SK-N-SH treated with all-trans-retinoic acid at 6 μM for 48 hours (cell line): ENCODE results near the gene PSMC3IP.

Experiments
- ATAC-seq: fragments of 200-7000 bp; cut with Tn5 transposase; 3 replicates; pipeline ENCODE4 v1.9.1; 2020; ENCODE audit warnings: mild to moderate bottlenecking, moderate library complexity
- ARNTL ChIP-seq: fragments of 450-650 bp; formaldehyde crosslinking; IDR thresholded peaks from 2 replicates; pipeline ENCODE4 v1.5.0; 2020; ENCODE audit warnings: low read depth, mild to moderate bottlenecking, moderate library complexity, borderline replicate concordance
- BACH2 ChIP-seq: fragments of 250-450 bp; sonication (Bioruptor Pico); IDR thresholded peaks from 2 replicates; pipeline ENCODE4 v1.9.0; 2021; ENCODE audit warnings: mild to moderate bottlenecking, borderline replicate concordance
- CSDC2 ChIP-seq: fragments of 250-450 bp; sonication (Bioruptor Pico); IDR thresholded peaks from 2 replicates; pipeline ENCODE4 v1.5.0; 2020; ENCODE audit warnings: mild to moderate bottlenecking, moderate library complexity
- ESRRG ChIP-seq: fragments of 250-450 bp; sonication (Bioruptor Pico); IDR thresholded peaks from 2 replicates; pipeline ENCODE4 v1.6.1; 2021; ENCODE audit warnings: mild to moderate bottlenecking
- GLIS3 ChIP-seq: fragments of 250-450 bp; sonication (Bioruptor Pico); IDR thresholded peaks from 2 replicates; pipeline ENCODE4 v1.5.0; 2020; ENCODE audit warnings: mild to moderate bottlenecking, moderate library complexity
- ISL1 ChIP-seq: fragments of 250-450 bp; sonication (Bioruptor Pico); IDR thresholded peaks from 2 replicates; pipeline ENCODE4 v2.1.2; 2022; ENCODE audit warnings: mild to moderate bottlenecking, moderate library complexity
- OSR1 ChIP-seq: fragments of 250-450 bp; sonication (Bioruptor Pico); IDR thresholded peaks from 2 replicates; pipeline ENCODE4 v1.8.0; 2022; ENCODE audit warnings: moderate library complexity, mild to moderate bottlenecking, inconsistent platforms
- RARB ChIP-seq: fragments of 250-450 bp; sonication (Bioruptor Pico); IDR thresholded peaks from 2 replicates; pipeline ENCODE4 v1.8.0; 2021; ENCODE audit warnings: mild to moderate bottlenecking, moderate library complexity
- SNAI2 ChIP-seq: fragments of 250-450 bp; sonication (Bioruptor Pico); IDR thresholded peaks from 2 replicates; pipeline ENCODE4 v1.5.0; 2020; ENCODE audit warnings: mild to moderate bottlenecking, moderate library complexity
- TCF4 ChIP-seq: fragments of 250-450 bp; sonication (Bioruptor Pico); IDR thresholded peaks from 2 replicates; pipeline ENCODE4 v1.8.0; 2021; ENCODE audit warnings: mild to moderate bottlenecking, moderate library complexity, borderline replicate concordance
- TOX ChIP-seq: fragments of 250-450 bp; sonication (Bioruptor Pico); IDR thresholded peaks from 2 replicates; pipeline ENCODE4 v1.8.0; 2021; ENCODE audit warnings: mild to moderate bottlenecking, moderate library complexity, borderline replicate concordance
- ZFP3 ChIP-seq: fragments of 250-450 bp; sonication (Bioruptor Pico); IDR thresholded peaks from 2 replicates; pipeline ENCODE4 v1.5.0; 2020; ENCODE audit warnings: mild to moderate bottlenecking, moderate library complexity
- ZFP30 ChIP-seq: fragments of 450-650 bp; formaldehyde crosslinking; IDR thresholded peaks from 2 replicates; pipeline ENCODE4 v1.5.0; 2022; ENCODE audit warnings: mild to moderate bottlenecking, moderate library complexity
- ZNF70 ChIP-seq: fragments of 450-650 bp; formaldehyde crosslinking; IDR thresholded peaks from 2 replicates; pipeline ENCODE4 v1.5.0; 2020; ENCODE audit warnings: mild to moderate bottlenecking, moderate library complexity
- ZNF8 ChIP-seq: fragments of 450-650 bp; formaldehyde crosslinking; IDR thresholded peaks from 2 replicates; pipeline ENCODE4 v1.5.0; 2020; ENCODE audit warnings: mild to moderate bottlenecking, moderate library complexity
- TF ChIP-seq, protein P1 (sequence below): fragments of 250-450 bp; sonication (Bioruptor Pico); IDR thresholded peaks from 2 replicates; pipeline ENCODE4 v1.8.0; 2021; ENCODE audit warnings: low read depth, mild to moderate bottlenecking, moderate library complexity, borderline replicate concordance
- TF ChIP-seq, protein P2 (sequence below): fragments of 250-450 bp; sonication (Bioruptor Pico); IDR thresholded peaks from 2 replicates; pipeline ENCODE4 v1.8.0; 2020; ENCODE audit warnings: mild to moderate bottlenecking, moderate library complexity, borderline replicate concordance

The PSMC3IP gene

DNA sequence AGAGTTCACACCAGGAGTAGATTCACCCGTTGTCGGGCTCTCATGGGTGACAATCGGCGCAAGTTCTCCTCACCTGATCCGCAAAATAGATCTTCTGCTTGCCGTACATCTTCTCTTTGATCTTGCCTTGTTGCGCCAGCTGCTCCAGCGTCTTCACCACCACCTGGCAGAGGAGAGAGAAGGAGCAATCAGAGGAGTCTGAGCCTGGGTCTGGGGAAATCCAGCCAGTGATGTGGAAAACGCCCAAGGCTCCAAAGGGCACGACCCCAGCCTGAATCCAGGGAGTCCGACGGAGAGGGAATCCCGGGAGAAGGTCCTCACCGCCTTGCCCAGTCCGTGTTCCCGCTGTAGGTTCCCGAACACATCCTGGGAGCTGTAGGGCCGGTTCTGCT lies 393 bp downstream of the PSMC3IP start (continued):
- TF ChIP-seq, protein P1, sequence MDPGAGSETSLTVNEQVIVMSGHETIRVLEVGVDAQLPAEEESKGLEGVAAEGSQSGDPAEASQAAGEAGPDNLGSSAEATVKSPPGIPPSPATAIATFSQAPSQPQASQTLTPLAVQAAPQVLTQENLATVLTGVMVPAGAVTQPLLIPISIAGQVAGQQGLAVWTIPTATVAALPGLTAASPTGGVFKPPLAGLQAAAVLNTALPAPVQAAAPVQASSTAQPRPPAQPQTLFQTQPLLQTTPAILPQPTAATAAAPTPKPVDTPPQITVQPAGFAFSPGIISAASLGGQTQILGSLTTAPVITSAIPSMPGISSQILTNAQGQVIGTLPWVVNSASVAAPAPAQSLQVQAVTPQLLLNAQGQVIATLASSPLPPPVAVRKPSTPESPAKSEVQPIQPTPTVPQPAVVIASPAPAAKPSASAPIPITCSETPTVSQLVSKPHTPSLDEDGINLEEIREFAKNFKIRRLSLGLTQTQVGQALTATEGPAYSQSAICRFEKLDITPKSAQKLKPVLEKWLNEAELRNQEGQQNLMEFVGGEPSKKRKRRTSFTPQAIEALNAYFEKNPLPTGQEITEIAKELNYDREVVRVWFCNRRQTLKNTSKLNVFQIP (CRISPR knock-in tag) = no peak
- no peak for TF ChIP-seq ZFP30 (CRISPR knock-in tag)

DNA sequence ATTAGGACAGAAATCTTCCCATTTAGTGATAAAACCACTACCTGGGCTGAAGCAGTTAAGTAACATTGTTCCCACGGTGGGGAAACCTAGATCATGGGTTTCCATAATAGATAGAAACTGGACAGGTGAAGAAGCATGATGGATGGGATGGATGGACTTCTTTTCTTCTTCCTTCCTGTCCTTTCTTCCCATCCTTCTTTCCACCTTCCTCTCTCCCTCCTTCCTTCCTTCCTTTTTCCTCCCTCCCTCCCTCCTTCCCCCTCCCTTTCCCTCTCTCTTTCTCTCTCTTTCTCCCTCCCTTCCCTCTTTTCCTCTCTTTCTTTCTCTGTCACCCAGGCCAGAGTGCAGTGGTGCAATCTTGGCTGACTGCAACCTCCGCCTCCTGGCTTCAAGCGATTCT lies 3.1 kb downstream of the PSMC3IP start:
- no peak for TF ChIP-seq CSDC2 (CRISPR knock-in tag)
- TF ChIP-seq, protein P2, sequence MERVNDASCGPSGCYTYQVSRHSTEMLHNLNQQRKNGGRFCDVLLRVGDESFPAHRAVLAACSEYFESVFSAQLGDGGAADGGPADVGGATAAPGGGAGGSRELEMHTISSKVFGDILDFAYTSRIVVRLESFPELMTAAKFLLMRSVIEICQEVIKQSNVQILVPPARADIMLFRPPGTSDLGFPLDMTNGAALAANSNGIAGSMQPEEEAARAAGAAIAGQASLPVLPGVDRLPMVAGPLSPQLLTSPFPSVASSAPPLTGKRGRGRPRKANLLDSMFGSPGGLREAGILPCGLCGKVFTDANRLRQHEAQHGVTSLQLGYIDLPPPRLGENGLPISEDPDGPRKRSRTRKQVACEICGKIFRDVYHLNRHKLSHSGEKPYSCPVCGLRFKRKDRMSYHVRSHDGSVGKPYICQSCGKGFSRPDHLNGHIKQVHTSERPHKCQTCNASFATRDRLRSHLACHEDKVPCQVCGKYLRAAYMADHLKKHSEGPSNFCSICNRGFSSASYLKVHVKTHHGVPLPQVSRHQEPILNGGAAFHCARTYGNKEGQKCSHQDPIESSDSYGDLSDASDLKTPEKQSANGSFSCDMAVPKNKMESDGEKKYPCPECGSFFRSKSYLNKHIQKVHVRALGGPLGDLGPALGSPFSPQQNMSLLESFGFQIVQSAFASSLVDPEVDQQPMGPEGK (CRISPR knock-in tag) = no peak
- TF ChIP-seq ARNTL (CRISPR knock-in tag) = no peak
- no peak for TF ChIP-seq SNAI2 (CRISPR knock-in tag)
- no peak for TF ChIP-seq OSR1
- no peak for TF ChIP-seq ZFP30 (CRISPR knock-in tag)
- TF ChIP-seq TCF4 = no peak
- no peak for TF ChIP-seq ZNF70 (CRISPR knock-in tag)
- TF ChIP-seq BACH2 (CRISPR knock-in tag) = no peak
- no peak for TF ChIP-seq ISL1 (CRISPR knock-in tag)
- TF ChIP-seq ZFP3 = no peak
- TF ChIP-seq GLIS3 (CRISPR knock-in tag) = no peak
- no peak for ATAC-seq

DNA sequence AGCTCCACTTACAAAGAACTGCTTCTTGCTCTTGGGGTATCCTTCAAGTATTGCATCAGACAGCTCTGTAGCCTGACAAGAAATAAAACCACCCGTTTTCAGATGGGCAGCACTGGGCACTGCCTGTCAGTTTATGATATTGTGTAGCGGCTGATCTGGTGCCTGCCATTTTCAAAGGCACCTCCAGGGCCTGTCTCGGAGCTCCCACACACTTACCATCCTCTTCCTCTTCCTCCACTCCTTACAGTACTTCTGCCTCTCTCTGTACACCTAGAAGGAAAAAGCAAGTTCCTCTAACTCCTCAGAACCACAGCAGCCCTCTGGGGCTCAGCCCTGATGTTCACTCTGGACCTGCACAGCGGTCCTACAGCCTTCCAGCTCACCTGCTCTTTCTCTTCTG lies 4.4 kb downstream of the PSMC3IP start:
- TF ChIP-seq BACH2 (CRISPR knock-in tag) (no peak), CSDC2 (CRISPR knock-in tag) (no peak), ZNF8 (CRISPR knock-in tag) (no peak), ARNTL (CRISPR knock-in tag) (no peak), OSR1 (no peak), ZNF70 (CRISPR knock-in tag) (no peak), ZFP3 (no peak), ZFP30 (CRISPR knock-in tag) (no peak), RARB (CRISPR knock-in tag) (no peak), GLIS3 (CRISPR knock-in tag) (no peak), SNAI2 (CRISPR knock-in tag) (no peak), ESRRG (no peak)
- TF ChIP-seq, protein P2 (CRISPR knock-in tag) = no peak
- TF ChIP-seq, protein P1 (CRISPR knock-in tag) = no peak
- TF ChIP-seq, all 23 proteins: peak for 0
- ATAC-seq = no peak

DNA sequence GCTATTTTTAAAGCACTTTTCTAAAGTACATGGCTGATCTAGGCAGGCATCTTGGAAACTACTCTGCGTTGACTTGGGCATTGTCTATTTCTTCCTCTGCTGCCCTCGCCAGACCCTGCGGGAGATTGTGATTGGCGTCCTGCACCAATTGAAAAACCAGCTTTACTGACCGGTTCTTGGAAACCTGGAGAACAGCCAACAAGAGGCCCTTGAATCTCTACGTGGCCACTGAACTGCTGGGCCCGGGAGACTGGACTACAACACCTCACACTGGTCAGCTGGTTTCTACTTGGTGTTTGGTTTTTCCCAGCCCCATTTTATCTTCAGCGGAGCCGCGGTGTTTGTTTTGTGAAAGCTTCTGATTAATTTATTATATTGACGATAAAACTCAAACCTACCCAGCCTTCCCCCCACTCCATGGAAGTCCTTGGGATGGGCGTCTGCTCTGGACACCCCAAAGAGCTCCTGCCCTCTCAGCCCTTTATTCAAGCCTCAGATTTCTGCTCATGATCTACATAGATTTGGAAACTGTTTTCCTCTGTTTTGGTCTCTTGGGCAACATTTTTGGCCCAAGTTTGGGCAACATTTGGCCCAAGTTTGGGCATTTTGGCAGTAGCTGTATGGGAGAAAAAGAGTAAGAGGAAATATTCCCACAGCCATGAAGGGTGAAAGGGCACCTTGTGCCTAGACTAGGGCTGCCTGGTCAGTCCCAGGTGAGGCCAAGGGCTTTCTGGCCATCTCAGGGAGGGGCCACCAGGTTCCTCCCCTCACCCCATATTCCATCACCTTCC lies 5.9 kb downstream of the PSMC3IP start:
- ATAC-seq = no peak
- TF ChIP-seq ARNTL (CRISPR knock-in tag) = no peak
- no peak for TF ChIP-seq ZNF8 (CRISPR knock-in tag)
- no peak for TF ChIP-seq ZNF70 (CRISPR knock-in tag)
- TF ChIP-seq, protein P1 (CRISPR knock-in tag) = no peak
- no peak for TF ChIP-seq ZFP3
- TF ChIP-seq ISL1 (CRISPR knock-in tag) = no peak
- no peak for TF ChIP-seq OSR1
- TF ChIP-seq TOX (CRISPR knock-in tag) = no peak
- TF ChIP-seq SNAI2 (CRISPR knock-in tag) = no peak
- TF ChIP-seq, protein P2 (CRISPR knock-in tag) = no peak
- TF ChIP-seq CSDC2 (CRISPR knock-in tag) = no peak
- no peak for TF ChIP-seq RARB (CRISPR knock-in tag)
